Activated CD4-positive, alpha-beta T cell treated with anti-CD3 and anti-CD28 coated beads, Interleukin-2, amount 10 ng/mL, durations not matched to agents 24 days and 14 days (primary cell): ENCODE data around the gene JPH3. TPM values are rescaled to one million over a fixed set of nuclear protein-coding genes. Genes with fewer than 3 reads are reported as not detected.

ENCODE experiments used
- DNase-seq: peaks from one replicate; pipeline ENCODE4 v3.0.0; 2022
- H3K27ac Mint-ChIP-seq: one replicate; pipeline ENCODE4 v1.8.0; 2022; ENCODE audit warnings: mild to moderate bottlenecking, mixed read lengths
- H3K27me3 Mint-ChIP-seq: one replicate; pipeline ENCODE4 v1.8.0; 2022; ENCODE audit warnings: mixed read lengths
- H3K36me3 Mint-ChIP-seq: one replicate; pipeline ENCODE4 v1.8.0; 2022; ENCODE audit warnings: low read depth, mild to moderate bottlenecking, mixed read lengths
- H3K4me1 Mint-ChIP-seq: one replicate; pipeline ENCODE4 v1.8.0; 2021; ENCODE audit warnings: mixed read lengths
- H3K4me3 Mint-ChIP-seq: one replicate; pipeline ENCODE4 v1.8.0; 2022; ENCODE audit warnings: mild to moderate bottlenecking, moderate library complexity, mixed read lengths
- H3K9me3 Mint-ChIP-seq: one replicate; pipeline ENCODE4 v1.8.0; 2021; ENCODE audit warnings: mixed read lengths
- intact Hi-C: fragments of 100-400 bp; cut with micrococcal nuclease; formaldehyde crosslinking; loops from one replicate; pipeline ENCODE4 v1.15.1; 2023
- total RNA-seq: library from RNA; stranded (reverse); gene quantifications from 2 replicates; pipeline ENCODE4 v1.2.3, GENCODE V29; 2022

Gene JPH3
- total RNA-seq, 1 donor from 2014 or later, result not detected

DNA sequence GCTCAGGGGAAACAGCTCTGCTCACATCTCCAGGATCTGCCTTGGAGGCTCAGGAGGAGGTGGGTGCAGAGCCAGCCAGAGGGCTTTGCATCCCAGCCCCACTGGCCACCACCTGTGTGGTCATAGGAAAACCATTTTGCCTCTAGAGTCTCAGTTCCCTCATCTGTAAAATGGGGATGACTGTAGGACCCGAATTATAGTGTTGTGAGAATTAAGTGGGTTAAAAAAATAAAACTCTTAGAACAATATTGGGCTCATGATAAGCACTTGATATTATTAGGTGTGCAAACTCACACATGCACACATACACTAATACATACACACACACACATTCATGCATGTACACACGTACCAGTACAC lies 19.4 kb upstream of the JPH3 start:
- H3K9me3 Mint-ChIP-seq, result no peaks in the 10 kb centered on the region
- intact Hi-C loops, result no loop called here
- H3K4me1 Mint-ChIP-seq, result no peaks in the 10 kb centered on the region
- DNase-seq, result no peak
- H3K27ac Mint-ChIP-seq, result no peak overlapping the region
- peaks cover 6% of the 10 kb centered on the region for H3K27me3 Mint-ChIP-seq
- no peak overlapping the region for H3K4me3 Mint-ChIP-seq
- no peaks in the 10 kb centered on the region for H3K36me3 Mint-ChIP-seq

DNA sequence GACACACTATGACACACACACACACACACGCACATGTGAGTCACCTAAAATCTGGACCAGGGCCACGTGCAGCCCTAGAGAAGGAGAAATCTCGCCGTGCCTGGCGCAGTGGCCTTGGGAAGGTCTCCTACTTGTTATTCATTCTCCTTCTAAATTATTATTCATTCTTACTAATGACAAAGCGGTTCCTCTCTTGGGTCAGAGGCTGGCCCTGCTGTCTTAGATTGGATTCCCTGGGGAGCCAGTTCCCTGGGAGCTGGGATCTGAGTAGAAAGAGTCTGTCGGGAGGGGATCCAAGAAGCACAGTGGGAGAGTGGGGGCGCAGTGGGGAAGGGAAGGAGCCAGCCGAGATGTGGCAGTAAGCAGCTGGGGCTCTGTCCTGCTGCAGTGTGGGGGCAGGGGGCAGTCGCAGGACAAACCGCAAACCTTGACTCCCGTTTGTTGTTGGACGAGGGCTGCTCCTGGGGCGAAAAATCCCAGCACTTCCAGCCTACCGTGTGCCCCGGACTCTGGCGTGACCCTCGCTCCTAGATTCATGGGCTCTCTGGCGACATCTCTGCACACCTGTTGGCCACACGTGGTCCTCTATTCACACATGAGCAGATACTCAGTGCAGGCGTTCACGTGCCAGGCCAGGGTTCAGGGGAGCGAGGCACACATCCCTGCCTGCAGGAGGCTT lies 18.7 kb upstream of the JPH3 start:
- H3K27ac Mint-ChIP-seq, result no peak overlapping the region
- H3K36me3 Mint-ChIP-seq, result no peaks in the 10 kb centered on the region
- no peaks in the 10 kb centered on the region for H3K4me1 Mint-ChIP-seq
- H3K9me3 Mint-ChIP-seq, result no peaks in the 10 kb centered on the region
- intact Hi-C loops, result no loop called here
- H3K4me3 Mint-ChIP-seq, result no peak overlapping the region
- peaks cover 8% of the 10 kb centered on the region for H3K27me3 Mint-ChIP-seq
- no peak for DNase-seq

DNA sequence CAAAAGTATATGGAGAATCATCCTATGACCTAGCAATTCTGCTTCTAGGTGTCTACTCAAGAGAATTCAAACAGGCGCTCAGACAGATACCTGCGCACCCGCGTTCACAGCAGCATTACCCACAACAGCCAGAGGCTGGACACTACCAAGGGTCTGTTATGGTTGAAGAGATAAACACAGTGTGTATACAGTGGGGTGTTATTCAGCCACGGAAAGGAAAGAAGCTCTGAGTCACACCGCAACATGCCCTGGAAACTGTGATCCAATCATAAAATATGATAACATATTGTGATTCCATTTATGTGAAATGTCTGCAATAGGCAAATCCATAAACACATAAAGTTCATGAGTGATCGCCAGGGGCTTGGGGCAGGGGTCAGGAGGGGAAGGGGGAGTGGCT lies 18.0 kb upstream of the JPH3 start:
- no peak for DNase-seq
- intact Hi-C loops, result no loop called here
- H3K27ac Mint-ChIP-seq, result no peak overlapping the region
- no peaks in the 10 kb centered on the region for H3K36me3 Mint-ChIP-seq
- H3K9me3 Mint-ChIP-seq, result no peaks in the 10 kb centered on the region
- H3K4me3 Mint-ChIP-seq, result no peak overlapping the region
- H3K4me1 Mint-ChIP-seq, result no peaks in the 10 kb centered on the region
- peaks cover 10% of the 10 kb centered on the region for H3K27me3 Mint-ChIP-seq

DNA sequence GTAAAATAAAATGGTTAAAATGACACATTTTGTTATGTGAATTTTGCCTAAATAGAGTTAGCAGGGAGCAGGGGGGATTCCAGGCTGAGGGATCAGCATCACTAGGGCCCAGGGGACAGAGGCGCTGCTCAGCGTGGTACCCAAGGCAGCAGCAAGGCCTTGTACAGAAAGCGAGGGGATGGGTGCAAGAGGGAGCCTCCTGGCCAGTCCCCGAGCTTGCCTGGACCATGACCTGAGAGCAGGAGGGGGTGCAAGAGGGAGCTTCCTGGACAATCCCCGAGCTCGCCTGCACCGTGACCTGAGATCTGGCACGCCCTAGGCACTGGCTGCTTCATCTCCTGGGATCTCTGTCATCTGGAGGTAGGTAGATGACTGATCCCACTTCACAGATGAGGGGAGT lies 17.3 kb upstream of the JPH3 start:
- H3K27me3 Mint-ChIP-seq, result peaks cover 13% of the 10 kb centered on the region
- no peaks in the 10 kb centered on the region for H3K36me3 Mint-ChIP-seq
- H3K27ac Mint-ChIP-seq, result no peak overlapping the region
- H3K4me1 Mint-ChIP-seq, result no peaks in the 10 kb centered on the region
- H3K4me3 Mint-ChIP-seq, result no peak overlapping the region
- DNase-seq, result no peak
- intact Hi-C loops, result no loop called here
- H3K9me3 Mint-ChIP-seq, result no peaks in the 10 kb centered on the region

DNA sequence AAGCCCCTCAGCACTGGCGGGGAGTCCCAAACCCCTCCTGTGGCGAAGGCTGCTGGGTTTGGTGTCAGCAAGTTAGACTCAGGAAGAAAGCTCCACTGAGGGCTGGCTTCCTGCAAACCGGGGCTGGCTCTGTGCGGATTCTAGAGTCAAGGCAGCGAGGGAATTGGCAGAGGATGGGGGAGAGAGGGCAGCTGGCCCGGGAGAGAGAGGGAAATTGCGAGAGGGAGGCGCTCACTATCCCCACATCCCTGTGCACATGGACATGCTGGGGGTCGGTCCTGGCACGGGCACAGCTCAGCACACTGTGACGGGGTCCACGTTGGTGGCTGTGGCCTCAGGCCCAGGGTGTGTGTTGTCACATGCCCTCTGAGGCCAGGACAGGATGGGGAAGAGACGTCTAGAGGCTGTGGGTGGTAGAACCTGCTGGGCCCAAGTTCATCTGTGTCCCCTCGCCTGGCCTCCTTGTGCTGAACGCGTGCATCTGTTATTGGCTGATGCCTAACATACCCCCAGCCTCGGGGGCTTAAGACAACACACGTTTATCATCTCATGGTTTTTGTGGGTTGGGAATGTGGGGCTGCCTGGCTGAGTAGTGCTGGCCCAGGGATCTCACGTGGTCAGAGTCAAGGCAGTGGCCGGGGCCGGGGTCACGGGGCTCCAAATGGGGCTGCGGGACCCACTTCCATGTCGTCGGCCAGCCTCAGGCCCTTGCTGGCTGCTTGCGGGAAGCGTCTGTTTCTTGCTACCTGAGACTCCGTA lies 16.7 kb upstream of the JPH3 start:
- intact Hi-C loops, result no loop called here
- H3K4me3 Mint-ChIP-seq, result no peak overlapping the region
- peaks cover 13% of the 10 kb centered on the region for H3K27me3 Mint-ChIP-seq

DNA sequence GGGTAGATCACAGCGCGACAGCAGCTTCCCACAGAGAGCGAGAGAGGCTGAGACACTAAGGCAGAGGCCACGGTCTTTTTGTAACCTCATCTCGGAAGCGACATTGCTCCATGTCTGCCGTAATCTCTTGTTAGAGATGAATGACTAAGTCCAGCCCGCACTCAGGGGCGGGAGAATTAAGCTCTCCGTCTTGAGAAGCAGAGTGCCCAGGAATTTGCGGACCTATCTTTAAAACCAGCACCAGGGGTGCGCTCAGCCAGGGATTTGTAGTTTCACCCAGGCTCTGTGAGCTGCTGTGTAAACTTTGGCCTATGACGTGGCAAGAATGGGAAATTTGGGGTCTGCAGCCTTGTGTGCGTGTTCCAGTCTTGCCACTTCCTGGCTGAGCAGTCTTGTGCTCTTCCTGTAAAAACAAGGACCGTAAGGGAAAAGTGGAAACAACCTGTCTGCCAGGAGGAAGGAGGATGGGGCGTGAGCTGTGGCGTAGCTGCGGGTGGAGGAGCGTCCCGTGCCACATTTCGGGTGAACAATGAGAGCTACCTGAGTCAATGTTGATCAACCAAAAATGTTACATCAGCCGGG lies 16.0 kb upstream of the JPH3 start:
- H3K4me3 Mint-ChIP-seq, result no peak overlapping the region
- H3K27me3 Mint-ChIP-seq, result peaks cover 15% of the 10 kb centered on the region
- H3K4me1 Mint-ChIP-seq, result no peaks in the 10 kb centered on the region
- DNase-seq, result no peak
- H3K9me3 Mint-ChIP-seq, result no peaks in the 10 kb centered on the region
- intact Hi-C loops, result no loop called here
- no peaks in the 10 kb centered on the region for H3K36me3 Mint-ChIP-seq
- no peak overlapping the region for H3K27ac Mint-ChIP-seq

More for the DNA sequence above, 16.7 kb upstream of the JPH3 start:
- no peaks in the 10 kb centered on the region for H3K4me1 Mint-ChIP-seq
- no peaks in the 10 kb centered on the region for H3K36me3 Mint-ChIP-seq
- no peaks in the 10 kb centered on the region for H3K9me3 Mint-ChIP-seq
- no peak overlapping the region for H3K27ac Mint-ChIP-seq
- DNase-seq, result no peak

DNA sequence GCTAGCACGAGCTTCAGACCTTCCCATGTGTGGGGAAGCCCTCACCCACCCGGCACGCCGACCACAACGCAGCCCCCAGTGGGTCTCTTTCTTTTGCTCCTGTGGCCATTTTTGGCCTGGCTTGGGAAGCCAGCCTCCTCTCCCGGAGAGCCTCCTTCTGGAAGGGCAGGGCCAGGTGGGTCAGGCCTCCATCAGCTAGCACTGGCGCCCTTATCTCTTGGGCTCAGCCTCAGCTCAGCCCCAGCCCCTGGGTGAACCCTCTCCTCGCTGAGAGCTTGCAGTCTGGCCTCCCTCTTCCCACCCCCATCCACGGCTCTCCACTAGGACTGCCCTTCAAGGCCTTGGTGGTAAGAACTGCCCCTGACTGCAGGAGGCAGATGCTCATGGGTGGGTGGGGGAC lies 14.7 kb upstream of the JPH3 start:
- H3K27ac Mint-ChIP-seq, result no peak overlapping the region
- H3K36me3 Mint-ChIP-seq, result no peaks in the 10 kb centered on the region
- no peaks in the 10 kb centered on the region for H3K9me3 Mint-ChIP-seq
- no peak overlapping the region for H3K4me3 Mint-ChIP-seq
- H3K4me1 Mint-ChIP-seq, result no peaks in the 10 kb centered on the region
- peaks cover 15% of the 10 kb centered on the region for H3K27me3 Mint-ChIP-seq
- intact Hi-C loops, result no loop called here
- no peak for DNase-seq

DNA sequence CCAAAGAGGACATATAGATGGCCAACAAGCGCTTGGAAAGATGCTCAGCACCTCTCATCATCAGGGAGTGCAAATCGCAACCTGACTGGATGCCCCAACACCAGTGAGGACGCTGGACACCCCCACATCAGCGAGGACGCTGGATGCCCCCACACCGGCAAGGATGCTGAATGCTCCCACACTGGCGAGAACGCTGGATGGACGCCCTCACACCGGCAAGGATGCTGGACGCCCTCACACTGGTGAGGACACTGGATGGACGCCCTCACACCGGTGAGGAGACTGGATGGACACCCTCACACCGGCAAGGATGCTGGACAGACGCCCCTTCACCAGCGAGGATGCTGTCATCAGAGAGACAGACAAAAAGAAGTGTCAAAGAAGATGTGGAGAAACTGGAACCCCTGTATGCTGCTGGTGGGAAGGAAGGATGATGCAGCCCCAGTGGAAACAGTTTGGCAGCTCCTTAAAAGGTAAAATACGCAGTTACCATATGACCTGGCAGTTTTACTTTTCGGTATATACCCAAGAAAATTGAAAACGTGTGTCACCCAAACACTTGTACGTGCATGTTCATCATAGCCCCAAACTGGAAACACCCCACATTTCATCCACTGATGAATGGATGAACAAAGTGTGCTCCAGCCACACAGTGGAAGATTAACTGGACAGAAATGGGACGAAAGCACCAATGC lies 10.1 kb upstream of the JPH3 start:
- H3K4me3 Mint-ChIP-seq, result no peak overlapping the region
- intact Hi-C loops, result no loop called here
- peaks cover 11% of the 10 kb centered on the region for H3K27me3 Mint-ChIP-seq

DNA sequence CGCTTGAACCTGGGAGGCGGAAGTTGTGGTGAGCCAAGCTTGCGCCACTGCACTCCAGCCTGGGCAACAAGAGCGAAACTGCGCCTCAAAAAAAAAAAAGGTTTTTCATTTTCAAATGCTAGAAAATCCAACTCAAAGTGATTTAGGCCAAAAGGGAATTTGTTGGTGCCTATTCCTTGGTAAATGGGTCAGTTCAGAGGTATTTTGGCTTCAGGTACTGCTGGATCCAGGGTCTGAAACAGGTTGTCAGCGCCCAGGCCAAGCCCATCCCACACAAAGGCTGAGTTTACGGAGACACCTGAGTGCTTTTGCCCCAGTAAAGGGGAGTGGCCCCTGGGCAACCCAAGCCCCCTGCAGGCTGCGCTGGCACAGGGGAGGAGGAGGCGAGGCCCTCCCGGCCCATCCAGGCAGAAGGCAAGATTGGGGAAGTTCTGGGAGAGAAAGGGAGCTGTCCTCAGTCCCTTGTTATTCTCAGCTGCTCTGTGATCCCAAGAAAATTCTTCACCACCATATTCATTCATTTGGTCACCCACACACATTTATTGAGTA lies 8.5 kb upstream of the JPH3 start:
- no peaks in the 10 kb centered on the region for H3K9me3 Mint-ChIP-seq
- H3K27me3 Mint-ChIP-seq, result peaks cover 7% of the 10 kb centered on the region
- no peaks in the 10 kb centered on the region for H3K4me1 Mint-ChIP-seq
- intact Hi-C loops, result no loop called here
- H3K4me3 Mint-ChIP-seq, result no peak overlapping the region
- DNase-seq, result no peak
- no peak overlapping the region for H3K27ac Mint-ChIP-seq
- no peaks in the 10 kb centered on the region for H3K36me3 Mint-ChIP-seq

More for the DNA sequence above, 10.1 kb upstream of the JPH3 start:
- no peak for DNase-seq
- no peaks in the 10 kb centered on the region for H3K36me3 Mint-ChIP-seq
- no peaks in the 10 kb centered on the region for H3K9me3 Mint-ChIP-seq
- H3K27ac Mint-ChIP-seq, result no peak overlapping the region
- H3K4me1 Mint-ChIP-seq, result no peaks in the 10 kb centered on the region

DNA sequence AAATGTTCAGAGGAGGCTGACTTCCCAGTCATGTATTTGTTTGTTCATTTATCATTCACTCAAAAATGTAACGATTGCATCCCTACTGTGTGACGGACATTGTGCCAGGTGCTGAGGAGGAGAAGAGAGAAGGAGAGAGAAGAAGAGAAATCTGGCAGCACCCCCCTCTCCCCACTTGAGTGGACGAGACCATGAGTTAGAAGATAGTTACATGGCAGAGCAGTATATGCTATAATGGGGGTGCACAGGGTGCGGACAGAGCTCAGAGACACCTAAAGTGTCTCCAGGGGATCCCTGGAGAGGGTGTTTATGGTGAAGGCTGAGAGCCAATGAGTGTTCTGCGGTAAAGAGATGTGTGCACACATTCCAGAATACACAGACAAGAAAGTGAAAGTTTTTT lies 6.6 kb upstream of the JPH3 start:
- Mint-ChIP-seq H3K27ac (no peak overlapping the region), H3K36me3 (no peaks in the 10 kb centered on the region), H3K9me3 (no peaks in the 10 kb centered on the region), H3K27me3 (peaks cover 18% of the 10 kb centered on the region), H3K4me1 (no peaks in the 10 kb centered on the region), H3K4me3 (no peak overlapping the region)
- intact Hi-C loops, result no loop called here
- no peak for DNase-seq

DNA sequence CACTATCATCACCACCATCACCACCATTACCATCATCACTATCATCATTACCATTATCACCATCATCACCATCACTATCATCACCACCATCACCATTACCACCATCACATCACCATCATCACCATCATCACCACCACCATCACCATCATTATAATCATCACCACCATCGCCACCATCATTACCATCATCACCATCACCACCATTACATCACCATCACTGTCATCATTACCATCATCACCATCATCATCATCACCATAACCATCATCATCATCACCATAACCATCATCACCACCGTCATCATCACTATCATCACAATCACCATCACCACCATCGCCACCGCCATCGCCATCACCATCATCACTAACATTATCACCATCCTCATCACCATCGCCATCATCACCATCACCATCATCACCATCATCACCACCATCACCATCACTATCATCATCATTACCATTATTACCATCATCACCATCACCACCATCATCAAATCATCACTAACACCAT lies 4.9 kb upstream of the JPH3 start:
- intact Hi-C loops, result no loop called here
- no peak overlapping the region for H3K4me3 Mint-ChIP-seq
- no peaks in the 10 kb centered on the region for H3K36me3 Mint-ChIP-seq
- no peak overlapping the region for H3K27ac Mint-ChIP-seq
- peaks cover 24% of the 10 kb centered on the region for H3K27me3 Mint-ChIP-seq
- H3K4me1 Mint-ChIP-seq, result no peaks in the 10 kb centered on the region
- no peak for DNase-seq
- no peaks in the 10 kb centered on the region for H3K9me3 Mint-ChIP-seq

DNA sequence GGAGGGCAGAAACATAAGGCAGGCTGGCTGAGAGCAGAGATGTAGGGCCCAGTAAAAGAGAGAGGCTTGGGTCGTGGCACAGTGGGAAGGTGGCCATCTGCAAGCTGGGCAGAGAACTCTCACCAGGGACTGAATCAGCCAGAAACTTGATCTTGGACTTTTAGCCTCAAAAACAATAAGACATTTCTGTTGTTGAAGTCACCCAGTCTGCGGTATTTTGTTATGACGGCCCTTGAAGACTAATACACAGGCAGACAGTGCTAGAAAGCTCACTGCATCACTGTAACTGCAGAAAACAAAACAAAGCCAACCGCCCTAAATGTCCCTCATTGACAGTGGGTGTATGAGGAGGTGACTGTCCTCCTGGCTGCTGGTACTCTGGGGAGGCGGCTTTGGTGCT lies 3.9 kb upstream of the JPH3 start:
- H3K9me3 Mint-ChIP-seq, result no peaks in the 10 kb centered on the region
- intact Hi-C loops, result no loop called here
- DNase-seq, result no peak
- H3K4me3 Mint-ChIP-seq, result no peak overlapping the region
- H3K4me1 Mint-ChIP-seq, result peaks cover 3% of the 10 kb centered on the region
- peaks cover 30% of the 10 kb centered on the region for H3K27me3 Mint-ChIP-seq
- no peaks in the 10 kb centered on the region for H3K36me3 Mint-ChIP-seq
- H3K27ac Mint-ChIP-seq, result no peak overlapping the region

DNA sequence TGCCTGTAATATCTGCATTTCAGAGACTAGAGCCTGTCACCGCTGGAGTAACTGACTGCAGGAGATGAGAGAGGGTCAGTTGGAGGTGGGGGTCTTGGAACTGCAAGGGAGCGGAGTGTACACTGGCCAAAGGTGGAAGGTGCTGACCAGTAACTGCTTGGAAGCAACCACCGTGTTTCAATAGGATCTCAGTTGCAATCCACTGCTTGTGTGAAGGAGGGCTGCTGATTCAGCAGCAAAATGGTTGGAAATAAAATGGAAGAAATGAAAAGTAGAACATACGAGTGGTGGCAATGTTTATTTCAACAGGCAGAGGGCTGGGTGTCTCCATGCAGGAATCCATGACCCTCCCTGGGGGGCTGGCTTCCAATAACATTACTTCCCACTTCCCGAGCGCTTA lies 2.1 kb upstream of the JPH3 start:
- Mint-ChIP-seq H3K36me3 (no peaks in the 10 kb centered on the region), H3K27ac (no peak overlapping the region), H3K9me3 (no peaks in the 10 kb centered on the region), H3K27me3 (peaks cover 44% of the 10 kb centered on the region), H3K4me1 (peaks cover 3% of the 10 kb centered on the region), H3K4me3 (no peak overlapping the region)
- intact Hi-C loops, result no loop called here
- no peak for DNase-seq
